Loucy (cell line): ENCODE measurements around the gene SLC27A3.

Experiments
- H2AFZ ChIP-seq: fragments of 200-600 bp; sonication (generic); 2 replicates; pipeline ENCODE4 v1.6.0; 2016; ENCODE audit warnings: antibody characterized with exemption, mild to moderate bottlenecking, low read length, moderate library complexity
- H3F3A ChIP-seq: fragments of 200-600 bp; 2 replicates; pipeline ENCODE4 v1.6.0; 2016; ENCODE audit warnings: antibody characterized with exemption, low read depth, mild to moderate bottlenecking
- H3K27me3 ChIP-seq: fragments of 200-600 bp; sonication (generic); 2 replicates; pipeline ENCODE4 v1.6.1; 2014; ENCODE audit warnings: low read length, mild to moderate bottlenecking; ENCODE audit not compliant: insufficient read depth, poor library complexity, severe bottlenecking
- H3K36me3 ChIP-seq: fragments of 200-600 bp; sonication (generic); 2 replicates; pipeline ENCODE4 v1.6.1; 2016; ENCODE audit warnings: low read length; ENCODE audit not compliant: insufficient read depth
- H3K4me1 ChIP-seq: fragments of 200-600 bp; sonication (generic); 2 replicates; pipeline ENCODE4 v1.5.1; 2014; ENCODE audit warnings: low read length, mild to moderate bottlenecking; ENCODE audit not compliant: insufficient read depth, poor library complexity, severe bottlenecking
- H3K4me2 ChIP-seq: fragments of 200-600 bp; sonication (generic); 2 replicates; pipeline ENCODE4 v1.6.0; 2014; ENCODE audit warnings: antibody characterized with exemption, low read length, low read depth, mild to moderate bottlenecking; ENCODE audit not compliant: poor library complexity, severe bottlenecking
- H3K4me3 ChIP-seq: fragments of 200-600 bp; sonication (generic); 2 replicates; pipeline ENCODE4 v1.5.1; 2014; ENCODE audit warnings: low read length, mild to moderate bottlenecking, mixed read lengths; ENCODE audit not compliant: poor library complexity, severe bottlenecking
- H3K79me2 ChIP-seq: fragments of 200-600 bp; sonication (generic); 2 replicates; pipeline ENCODE4 v1.6.1; 2014; ENCODE audit warnings: low read length; ENCODE audit not compliant: insufficient read depth
- H3K9ac ChIP-seq: fragments of 200-600 bp; sonication (generic); 2 replicates; pipeline ENCODE4 v1.6.0; 2014; ENCODE audit warnings: mild to moderate bottlenecking, low read depth, low read length, moderate library complexity; ENCODE audit not compliant: poor library complexity, severe bottlenecking
- H3K9me2 ChIP-seq: fragments of 200-600 bp; sonication (generic); replicated peaks from 2 replicates; pipeline ENCODE4 v1.6.1; 2016; ENCODE audit warnings: low read depth, low read length, mixed read lengths
- H3K9me3 ChIP-seq: fragments of 200-600 bp; sonication (generic); 2 replicates; pipeline ENCODE4 v1.6.1; 2014; ENCODE audit warnings: mild to moderate bottlenecking, antibody characterized with exemption, low read length, low read depth; ENCODE audit not compliant: insufficient read depth
- H4K20me1 ChIP-seq: fragments of 200-600 bp; sonication (generic); 2 replicates; pipeline ENCODE4 v1.6.0; 2014; ENCODE audit warnings: antibody characterized with exemption, low read length, mild to moderate bottlenecking; ENCODE audit not compliant: insufficient read depth, poor library complexity, severe bottlenecking
- CTCF ChIP-seq: fragments of 200-600 bp; sonication (generic); conservative IDR thresholded peaks from 2 replicates; pipeline ENCODE4 v1.5.1; 2014; ENCODE audit warnings: mild to moderate bottlenecking, antibody characterized with exemption, low read length
- EZH2phosphoT487 ChIP-seq: fragments of 200-600 bp; IDR thresholded peaks from 2 replicates; pipeline ENCODE4 v1.6.1; 2018; ENCODE audit warnings: antibody characterized with exemption, mild to moderate bottlenecking, moderate library complexity, borderline replicate concordance

The SLC27A3 gene

GRCh38 chr1:153774026-153774595 is 1.1 kb upstream of the SLC27A3 start:
- Histone ChIP-seq H3K4me3 (no peak overlapping the region), H3F3A (no peaks in the 10 kb centered on the region; the same call in 1 of the 2 replicates), H3K9me3 (no peaks in the 10 kb centered on the region), H3K9ac (no peak overlapping the region), H2AFZ (no peak overlapping the region), H3K36me3 (peaks cover 15% of the 10 kb centered on the region; the same call in 1 of the 2 replicates), H4K20me1 (no peaks in the 10 kb centered on the region), H3K4me1 (peaks cover 17% of the 10 kb centered on the region), H3K27me3 (no peaks in the 10 kb centered on the region), H3K4me2 (no peak overlapping the region), H3K9me2 (no peaks in the 10 kb centered on the region), H3K79me2 (no peaks in the 10 kb centered on the region)
- no peak for TF ChIP-seq EZH2phosphoT487
- TF ChIP-seq CTCF: no peak

- H4K20me1 ChIP-seq: no peaks in the 10 kb centered on the region
- H3K9me2 ChIP-seq: no peaks in the 10 kb centered on the region
- H3K9me3 ChIP-seq: no peaks in the 10 kb centered on the region
- H3K9ac ChIP-seq: peak overlapping the region; percentile 69
- peaks cover 10% of the 10 kb centered on the region for H3K4me1 ChIP-seq
- peak overlapping the region; percentile 78 for H3K4me2 ChIP-seq
- H3K4me3 ChIP-seq: peak overlapping the region; percentile 71
- H3K36me3 ChIP-seq: peaks cover 15% of the 10 kb centered on the region; the same call in 1 of the 2 replicates
- TF ChIP-seq CTCF (no peak), EZH2phosphoT487 (no peak)
- H3K79me2 ChIP-seq: no peaks in the 10 kb centered on the region
- no peaks in the 10 kb centered on the region for H3K27me3 ChIP-seq
- peak overlapping the region; percentile 81 for H2AFZ ChIP-seq
- H3F3A ChIP-seq: no peaks in the 10 kb centered on the region; the same call in 1 of the 2 replicates
Observed at GRCh38 chr1:153775458-153776327, 486 bp downstream of the SLC27A3 start.

- peaks cover 3% of the 10 kb centered on the region for H3K4me1 ChIP-seq
- peak overlapping the region; percentile 81 for H2AFZ ChIP-seq
- no peaks in the 10 kb centered on the region for H3K79me2 ChIP-seq
- H3K4me3 ChIP-seq: peak overlapping the region; percentile 71
- H4K20me1 ChIP-seq: no peaks in the 10 kb centered on the region
- H3K9me2 ChIP-seq: no peaks in the 10 kb centered on the region
- peak overlapping the region; percentile 78 for H3K4me2 ChIP-seq
- H3K9me3 ChIP-seq: no peaks in the 10 kb centered on the region
- peak overlapping the region; percentile 69 for H3K9ac ChIP-seq
- peaks cover 15% of the 10 kb centered on the region; the same call in 1 of the 2 replicates for H3K36me3 ChIP-seq
- no peaks in the 10 kb centered on the region for H3K27me3 ChIP-seq
- TF ChIP-seq CTCF: no peak
- TF ChIP-seq EZH2phosphoT487: no peak
- H3F3A ChIP-seq: no peaks in the 10 kb centered on the region; the same call in 1 of the 2 replicates
Observed at GRCh38 chr1:153776352-153776751, 1.1 kb downstream of the SLC27A3 start.
